ENCODE data around the gene FAM98C.

DNA sequence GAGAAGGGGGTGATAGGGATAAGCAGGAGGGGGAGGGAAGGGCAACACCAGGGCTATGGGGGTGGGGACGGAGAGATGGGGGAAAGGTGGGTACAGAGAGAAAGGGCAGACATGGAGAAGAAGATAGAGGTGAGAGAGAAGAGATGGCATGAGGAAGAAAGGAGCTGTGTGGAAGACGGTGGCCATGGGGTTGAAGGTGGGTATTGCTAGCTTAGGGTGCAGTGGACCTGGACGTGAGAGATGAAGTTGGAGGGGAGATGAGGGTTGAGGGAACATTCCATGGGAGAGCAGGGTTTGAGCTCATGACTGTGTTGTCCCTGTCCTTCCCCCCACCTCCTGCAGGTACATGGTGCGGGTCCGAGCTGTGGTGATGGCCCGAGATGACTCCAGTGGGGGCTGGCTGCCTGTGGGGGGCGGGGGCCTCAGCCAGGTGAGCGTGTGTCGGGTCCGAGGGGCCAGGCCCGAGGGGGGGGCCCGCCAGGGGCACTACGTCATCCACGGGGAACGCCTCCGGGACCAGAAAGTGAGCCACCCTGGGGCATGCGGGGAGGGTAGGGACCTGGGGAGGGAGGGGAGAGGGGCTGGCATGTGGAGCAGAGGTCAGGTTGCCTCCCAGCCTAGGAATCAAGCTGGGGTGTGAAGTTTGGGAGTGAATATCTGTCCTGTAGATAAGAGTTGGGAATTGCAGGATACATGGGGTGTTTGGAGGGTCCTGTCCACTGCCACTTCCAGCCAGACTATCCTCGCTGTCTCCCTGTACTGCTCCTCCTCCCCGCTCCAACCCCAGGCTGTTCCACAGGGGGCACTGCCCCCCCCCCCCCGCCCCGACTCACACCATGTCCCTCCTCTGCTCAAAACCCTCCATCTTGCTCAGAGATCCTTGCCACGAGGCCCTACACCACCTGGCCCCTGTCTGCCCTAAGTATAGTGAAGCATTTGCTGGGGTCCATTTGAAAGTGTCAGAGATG lies 12.7 kb upstream of the FAM98C start:
- TF ChIP-seq POLR2A (IDR thresholded peaks at IDR 0.05; ENCODE audit: extremely low read depth, insufficient read length) (no peak), MYC (IDR thresholded peaks at IDR 0.05; ENCODE audit: low read depth, low read length) (no peak)
- TF ChIP-seq, protein P1, sequence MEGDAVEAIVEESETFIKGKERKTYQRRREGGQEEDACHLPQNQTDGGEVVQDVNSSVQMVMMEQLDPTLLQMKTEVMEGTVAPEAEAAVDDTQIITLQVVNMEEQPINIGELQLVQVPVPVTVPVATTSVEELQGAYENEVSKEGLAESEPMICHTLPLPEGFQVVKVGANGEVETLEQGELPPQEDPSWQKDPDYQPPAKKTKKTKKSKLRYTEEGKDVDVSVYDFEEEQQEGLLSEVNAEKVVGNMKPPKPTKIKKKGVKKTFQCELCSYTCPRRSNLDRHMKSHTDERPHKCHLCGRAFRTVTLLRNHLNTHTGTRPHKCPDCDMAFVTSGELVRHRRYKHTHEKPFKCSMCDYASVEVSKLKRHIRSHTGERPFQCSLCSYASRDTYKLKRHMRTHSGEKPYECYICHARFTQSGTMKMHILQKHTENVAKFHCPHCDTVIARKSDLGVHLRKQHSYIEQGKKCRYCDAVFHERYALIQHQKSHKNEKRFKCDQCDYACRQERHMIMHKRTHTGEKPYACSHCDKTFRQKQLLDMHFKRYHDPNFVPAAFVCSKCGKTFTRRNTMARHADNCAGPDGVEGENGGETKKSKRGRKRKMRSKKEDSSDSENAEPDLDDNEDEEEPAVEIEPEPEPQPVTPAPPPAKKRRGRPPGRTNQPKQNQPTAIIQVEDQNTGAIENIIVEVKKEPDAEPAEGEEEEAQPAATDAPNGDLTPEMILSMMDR (IDR thresholded peaks at IDR 0.05; ENCODE audit: low read depth, low read length) = no peak
- TF ChIP-seq, protein P2, sequence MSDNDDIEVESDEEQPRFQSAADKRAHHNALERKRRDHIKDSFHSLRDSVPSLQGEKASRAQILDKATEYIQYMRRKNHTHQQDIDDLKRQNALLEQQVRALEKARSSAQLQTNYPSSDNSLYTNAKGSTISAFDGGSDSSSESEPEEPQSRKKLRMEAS (IDR thresholded peaks at IDR 0.05; ENCODE audit: low read depth, low read length) = no peak
